HG03095 (cell line): ENCODE results near the gene MIAT.
"Not testable (repeated sequence)": the region's sequence is repeated elsewhere in the genome, so short reads cannot be mapped to it uniquely, and the experiment has no call there.

Experiments
- ATAC-seq: cut with Tn5 transposase; IDR thresholded peaks from one replicate; pipeline ENCODE4 v1.9.1; 2021; ENCODE audit warnings: moderate library complexity; ENCODE audit not compliant: unreplicated experiment

MIAT gene

GRCh38 chr22:26656891-26657851 lies at the start of gene MIAT:
TSS of gene MIAT (plus strand) at chr22:26657588.
- ATAC-seq: no peak

GRCh38 chr22:26608129-26608528 lies 49.3 kb upstream of the MIAT start:
- ATAC-seq: no peak

- no peak for ATAC-seq
These were observed 48.1 kb upstream of the MIAT start for GRCh38 chr22:26609287-26609686.

GRCh38 chr22:26610072-26610958 lies 47.1 kb upstream of the MIAT start:
- ATAC-seq: peak; percentile 77

GRCh38 chr22:26610996-26611395 lies 46.4 kb upstream of the MIAT start:
- ATAC-seq: no peak

- ATAC-seq: no peak
These were observed 44.7 kb upstream of the MIAT start for GRCh38 chr22:26612652-26613051.

GRCh38 chr22:26613753-26614152 lies 43.6 kb upstream of the MIAT start:
- not testable (repeated sequence) for ATAC-seq

- ATAC-seq: no peak
These were observed 43.1 kb upstream of the MIAT start for GRCh38 chr22:26614322-26614721.

- no peak for ATAC-seq
These were observed 42.2 kb upstream of the MIAT start for GRCh38 chr22:26615149-26615548.

GRCh38 chr22:26615830-26616435 lies 41.5 kb upstream of the MIAT start:
- no peak for ATAC-seq

- ATAC-seq: no peak
These were observed 40.7 kb upstream of the MIAT start for GRCh38 chr22:26616650-26617049.

- ATAC-seq: no peak
These were observed 39.9 kb upstream of the MIAT start, which contains the start of gene CRYBB1 for GRCh38 chr22:26617271-26618199. TSS of gene CRYBB1 (minus strand) at chr22:26618027. CDS start at chr22:26616319, 1,708 bp downstream.

- no peak for ATAC-seq
These were observed 38.9 kb upstream of the MIAT start for GRCh38 chr22:26618455-26618854.

GRCh38 chr22:26619510-26619909 lies 37.9 kb upstream of the MIAT start:
- ATAC-seq: no peak

GRCh38 chr22:26620197-26620596 lies 37.2 kb upstream of the MIAT start:
- no peak for ATAC-seq

- ATAC-seq: no peak
These were observed 35.7 kb upstream of the MIAT start, which contains the start of gene CRYBA4 for GRCh38 chr22:26621663-26622062. TSS of gene CRYBA4 (plus strand) at chr22:26621963. CDS start at chr22:26622597, 634 bp downstream.

GRCh38 chr22:26623984-26624383 lies 33.4 kb upstream of the MIAT start:
- ATAC-seq: no peak

- ATAC-seq: no peak
These were observed 32.6 kb upstream of the MIAT start for GRCh38 chr22:26624803-26625202.

- ATAC-seq: no peak
These were observed 27.2 kb upstream of the MIAT start for GRCh38 chr22:26629988-26630761.
